Coronary artery (tissue), 2 donors: Measurements from ENCODE around the gene HDAC5.
A peak's percentile ranks its signal among the peaks of the same experiment; 100 is the strongest.

Experiments used
- DNase-seq: peaks from one replicate; pipeline ENCODE4 v3.0.0-alpha.2; 2017; ENCODE audit warnings: low spot score
- H3K27ac ChIP-seq, 2 donors: fragments of 200-600 bp; sonication (generic); one replicate each; pipeline ENCODE4 v1.5.1; 2016 to 2019
- H3K4me3 ChIP-seq: fragments of 200-600 bp; sonication (generic); 2 replicates; pipeline ENCODE4 v1.5.1; 2016; ENCODE audit warnings: mild to moderate bottlenecking, moderate library complexity
- TF ChIP-seq, protein P1 (sequence below): fragments of 200-600 bp; sonication (generic); IDR thresholded peaks from one replicate; pipeline ENCODE4 v1.5.1; 2019; ENCODE audit warnings: antibody characterized with exemption

The HDAC5 gene

DNA sequence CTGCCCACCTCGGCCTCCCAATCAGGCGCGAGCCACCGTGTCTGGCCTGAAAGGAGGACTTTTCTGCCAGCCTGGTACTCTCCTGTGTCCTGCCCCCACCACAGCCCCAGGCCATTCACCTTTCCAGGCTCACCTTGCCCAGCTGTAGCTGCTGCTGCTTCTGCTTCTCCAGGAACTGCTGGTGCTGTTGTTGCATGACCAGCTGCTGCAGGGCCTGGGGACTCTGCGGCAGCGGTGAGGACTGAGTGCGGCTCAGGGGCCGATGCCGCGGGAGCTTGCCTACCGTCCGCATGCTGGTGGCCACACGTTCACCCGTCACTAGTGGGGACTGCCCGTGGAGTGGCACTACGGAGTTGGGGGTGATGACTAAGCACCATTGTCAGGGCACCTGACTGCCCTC, 35.2 kb downstream of the HDAC5 start:
- DNase-seq: no peak
- TF ChIP-seq, protein P1, sequence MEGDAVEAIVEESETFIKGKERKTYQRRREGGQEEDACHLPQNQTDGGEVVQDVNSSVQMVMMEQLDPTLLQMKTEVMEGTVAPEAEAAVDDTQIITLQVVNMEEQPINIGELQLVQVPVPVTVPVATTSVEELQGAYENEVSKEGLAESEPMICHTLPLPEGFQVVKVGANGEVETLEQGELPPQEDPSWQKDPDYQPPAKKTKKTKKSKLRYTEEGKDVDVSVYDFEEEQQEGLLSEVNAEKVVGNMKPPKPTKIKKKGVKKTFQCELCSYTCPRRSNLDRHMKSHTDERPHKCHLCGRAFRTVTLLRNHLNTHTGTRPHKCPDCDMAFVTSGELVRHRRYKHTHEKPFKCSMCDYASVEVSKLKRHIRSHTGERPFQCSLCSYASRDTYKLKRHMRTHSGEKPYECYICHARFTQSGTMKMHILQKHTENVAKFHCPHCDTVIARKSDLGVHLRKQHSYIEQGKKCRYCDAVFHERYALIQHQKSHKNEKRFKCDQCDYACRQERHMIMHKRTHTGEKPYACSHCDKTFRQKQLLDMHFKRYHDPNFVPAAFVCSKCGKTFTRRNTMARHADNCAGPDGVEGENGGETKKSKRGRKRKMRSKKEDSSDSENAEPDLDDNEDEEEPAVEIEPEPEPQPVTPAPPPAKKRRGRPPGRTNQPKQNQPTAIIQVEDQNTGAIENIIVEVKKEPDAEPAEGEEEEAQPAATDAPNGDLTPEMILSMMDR: no peak
- H3K4me3 ChIP-seq: no peak overlapping the region
- no peak overlapping the region for H3K27ac ChIP-seq

GRCh38 chr17:44087319-44087718, 36.1 kb downstream of the HDAC5 start:
- TF ChIP-seq, protein P1: no peak
- no peak overlapping the region for H3K4me3 ChIP-seq
- no peak for DNase-seq
- peak overlapping the region in 1 of 2 donors; percentile 75 for H3K27ac ChIP-seq

- TF ChIP-seq, protein P1: no peak
- Histone ChIP-seq H3K27ac (peak overlapping the region in 1 of 2 donors; percentile 75), H3K4me3 (no peak overlapping the region)
- no peak for DNase-seq
Measured at GRCh38 chr17:44086364-44087311, 36.8 kb downstream of the HDAC5 start.

DNA sequence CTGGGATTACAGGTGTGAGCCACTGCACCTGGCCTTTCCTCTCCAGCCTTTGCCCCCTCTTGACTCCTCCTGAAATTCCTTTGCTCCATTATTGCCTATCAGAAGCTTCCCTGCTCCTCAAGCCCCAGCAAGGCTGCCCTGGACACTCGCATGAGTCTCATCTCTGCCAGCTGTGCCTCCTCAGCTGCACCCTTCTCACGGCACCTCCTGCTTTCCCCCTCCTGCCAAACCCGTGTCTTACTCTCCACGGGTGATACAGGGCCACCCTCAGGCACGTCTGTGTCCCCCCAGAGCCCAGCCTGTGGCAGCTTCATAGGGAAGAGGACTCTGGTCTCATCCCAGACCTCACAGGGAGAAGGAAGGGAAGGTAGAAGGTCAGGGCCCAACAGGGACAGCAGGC, 37.5 kb downstream of the HDAC5 start:
- TF ChIP-seq, protein P1: no peak
- DNase-seq: no peak
- peak overlapping the region in 1 of 2 donors; percentile 75 for H3K27ac ChIP-seq

DNA sequence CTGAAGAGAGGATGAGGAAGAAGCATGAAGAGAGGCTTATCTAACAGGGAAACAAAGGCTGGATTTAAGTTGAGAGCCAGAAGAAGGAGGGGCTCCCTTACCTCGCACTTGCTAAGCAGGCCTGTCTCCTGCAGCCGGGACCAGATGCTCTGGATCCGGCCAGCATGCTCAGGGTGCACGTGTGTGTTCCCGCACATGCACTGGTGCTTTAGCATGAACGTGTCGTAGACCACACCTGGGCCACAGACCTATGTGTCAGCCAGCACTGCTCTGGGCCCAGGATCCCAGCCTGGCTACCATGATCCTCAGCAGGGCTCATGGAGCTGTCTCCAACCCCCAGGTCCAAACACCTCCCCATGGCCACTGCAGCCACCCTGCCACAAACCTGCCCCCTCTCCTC, 38.5 kb downstream of the HDAC5 start:
- Histone ChIP-seq H3K27ac (peak overlapping the region in 1 of 2 donors; percentile 37), H3K4me3 (no peak overlapping the region)
- no peak for DNase-seq
- TF ChIP-seq, protein P1: no peak

More for the DNA sequence above, 37.5 kb downstream of the HDAC5 start:
- no peak overlapping the region for H3K4me3 ChIP-seq

- Histone ChIP-seq H3K27ac (peak overlapping the region in 1 of 2 donors; percentile 37), H3K4me3 (no peak overlapping the region)
- DNase-seq: no peak
- TF ChIP-seq, protein P1: no peak
Measured at GRCh38 chr17:44084131-44084538, 39.3 kb downstream of the HDAC5 start.
